WTC11 (cell line): ENCODE results near the gene UBAP1L.

ENCODE experiments used
- ATF2 ChIP-seq: sonication (generic); formaldehyde crosslinking; IDR thresholded peaks from 2 replicates; pipeline ENCODE4 v1.8.1; 2022; ENCODE audit warnings: low read depth, missing genetic modification reagents, borderline replicate concordance
- CBFB ChIP-seq: sonication (generic); formaldehyde crosslinking; IDR thresholded peaks from 2 replicates; pipeline ENCODE4 v1.8.1; 2022; ENCODE audit warnings: mild to moderate bottlenecking, low read depth, missing genetic modification reagents
- EMX1 ChIP-seq: fragments of 250-450 bp; sonication (Bioruptor Pico); IDR thresholded peaks from 2 replicates; pipeline ENCODE4 v1.8.0; 2021; ENCODE audit warnings: mild to moderate bottlenecking
- ESRRA ChIP-seq: sonication (generic); formaldehyde crosslinking; IDR thresholded peaks from 2 replicates; pipeline ENCODE4 v1.8.1; 2022; ENCODE audit warnings: mild to moderate bottlenecking, missing genetic modification reagents, borderline replicate concordance
- KAT7 ChIP-seq: sonication (generic); formaldehyde crosslinking; IDR thresholded peaks from 2 replicates; pipeline ENCODE4 v1.8.1; 2023; ENCODE audit warnings: missing genetic modification reagents, mild to moderate bottlenecking, borderline replicate concordance
- MAX ChIP-seq: sonication (generic); formaldehyde crosslinking; IDR thresholded peaks from 2 replicates; pipeline ENCODE4 v1.8.0; 2022; ENCODE audit warnings: mild to moderate bottlenecking, missing genetic modification reagents
- MYBL2 ChIP-seq: sonication (generic); formaldehyde crosslinking; IDR thresholded peaks from 2 replicates; pipeline ENCODE4 v1.8.1; 2023; ENCODE audit warnings: mild to moderate bottlenecking, moderate library complexity, missing genetic modification reagents
- SP1 ChIP-seq: sonication (generic); formaldehyde crosslinking; conservative IDR thresholded peaks from 2 replicates; pipeline ENCODE4 v1.8.1; 2022; ENCODE audit warnings: missing genetic modification reagents
- ZMAT4 ChIP-seq: fragments of 250-450 bp; sonication (Bioruptor Pico); IDR thresholded peaks from 2 replicates; pipeline ENCODE4 v1.9.0; 2021; ENCODE audit warnings: mild to moderate bottlenecking
- ZNF263 ChIP-seq: sonication (generic); formaldehyde crosslinking; IDR thresholded peaks from 2 replicates; pipeline ENCODE4 v1.8.1; 2022; ENCODE audit warnings: low read depth, mild to moderate bottlenecking, moderate library complexity, missing genetic modification reagents
- TF ChIP-seq, protein P1 (sequence below): fragments of 200-600 bp; IDR thresholded peaks from 2 replicates; pipeline ENCODE4 v1.8.0; 2022; ENCODE audit warnings: antibody characterized with exemption
- TF ChIP-seq, protein P2 (sequence below): sonication (generic); formaldehyde crosslinking; IDR thresholded peaks from 2 replicates; pipeline ENCODE4 v1.8.1; 2023; ENCODE audit warnings: mild to moderate bottlenecking, missing genetic modification reagents, borderline replicate concordance

GRCh38 chr15:65060641-65061397 lies 54.2 kb downstream of the UBAP1L start:
- TF ChIP-seq ZMAT4 (CRISPR knock-in tag), result no peak
- TF ChIP-seq, protein P1, sequence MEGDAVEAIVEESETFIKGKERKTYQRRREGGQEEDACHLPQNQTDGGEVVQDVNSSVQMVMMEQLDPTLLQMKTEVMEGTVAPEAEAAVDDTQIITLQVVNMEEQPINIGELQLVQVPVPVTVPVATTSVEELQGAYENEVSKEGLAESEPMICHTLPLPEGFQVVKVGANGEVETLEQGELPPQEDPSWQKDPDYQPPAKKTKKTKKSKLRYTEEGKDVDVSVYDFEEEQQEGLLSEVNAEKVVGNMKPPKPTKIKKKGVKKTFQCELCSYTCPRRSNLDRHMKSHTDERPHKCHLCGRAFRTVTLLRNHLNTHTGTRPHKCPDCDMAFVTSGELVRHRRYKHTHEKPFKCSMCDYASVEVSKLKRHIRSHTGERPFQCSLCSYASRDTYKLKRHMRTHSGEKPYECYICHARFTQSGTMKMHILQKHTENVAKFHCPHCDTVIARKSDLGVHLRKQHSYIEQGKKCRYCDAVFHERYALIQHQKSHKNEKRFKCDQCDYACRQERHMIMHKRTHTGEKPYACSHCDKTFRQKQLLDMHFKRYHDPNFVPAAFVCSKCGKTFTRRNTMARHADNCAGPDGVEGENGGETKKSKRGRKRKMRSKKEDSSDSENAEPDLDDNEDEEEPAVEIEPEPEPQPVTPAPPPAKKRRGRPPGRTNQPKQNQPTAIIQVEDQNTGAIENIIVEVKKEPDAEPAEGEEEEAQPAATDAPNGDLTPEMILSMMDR, result no peak
- TF ChIP-seq CBFB (CRISPR knock-in tag), result no peak
- TF ChIP-seq MAX, result no peak
- no peak for TF ChIP-seq SP1 (CRISPR knock-in tag)
- TF ChIP-seq ATF2 (CRISPR knock-in tag), result no peak
- no peak for TF ChIP-seq KAT7 (CRISPR knock-in tag)
- TF ChIP-seq ZNF263, result no peak
- no peak for TF ChIP-seq ESRRA (CRISPR knock-in tag)
- TF ChIP-seq, protein P2, sequence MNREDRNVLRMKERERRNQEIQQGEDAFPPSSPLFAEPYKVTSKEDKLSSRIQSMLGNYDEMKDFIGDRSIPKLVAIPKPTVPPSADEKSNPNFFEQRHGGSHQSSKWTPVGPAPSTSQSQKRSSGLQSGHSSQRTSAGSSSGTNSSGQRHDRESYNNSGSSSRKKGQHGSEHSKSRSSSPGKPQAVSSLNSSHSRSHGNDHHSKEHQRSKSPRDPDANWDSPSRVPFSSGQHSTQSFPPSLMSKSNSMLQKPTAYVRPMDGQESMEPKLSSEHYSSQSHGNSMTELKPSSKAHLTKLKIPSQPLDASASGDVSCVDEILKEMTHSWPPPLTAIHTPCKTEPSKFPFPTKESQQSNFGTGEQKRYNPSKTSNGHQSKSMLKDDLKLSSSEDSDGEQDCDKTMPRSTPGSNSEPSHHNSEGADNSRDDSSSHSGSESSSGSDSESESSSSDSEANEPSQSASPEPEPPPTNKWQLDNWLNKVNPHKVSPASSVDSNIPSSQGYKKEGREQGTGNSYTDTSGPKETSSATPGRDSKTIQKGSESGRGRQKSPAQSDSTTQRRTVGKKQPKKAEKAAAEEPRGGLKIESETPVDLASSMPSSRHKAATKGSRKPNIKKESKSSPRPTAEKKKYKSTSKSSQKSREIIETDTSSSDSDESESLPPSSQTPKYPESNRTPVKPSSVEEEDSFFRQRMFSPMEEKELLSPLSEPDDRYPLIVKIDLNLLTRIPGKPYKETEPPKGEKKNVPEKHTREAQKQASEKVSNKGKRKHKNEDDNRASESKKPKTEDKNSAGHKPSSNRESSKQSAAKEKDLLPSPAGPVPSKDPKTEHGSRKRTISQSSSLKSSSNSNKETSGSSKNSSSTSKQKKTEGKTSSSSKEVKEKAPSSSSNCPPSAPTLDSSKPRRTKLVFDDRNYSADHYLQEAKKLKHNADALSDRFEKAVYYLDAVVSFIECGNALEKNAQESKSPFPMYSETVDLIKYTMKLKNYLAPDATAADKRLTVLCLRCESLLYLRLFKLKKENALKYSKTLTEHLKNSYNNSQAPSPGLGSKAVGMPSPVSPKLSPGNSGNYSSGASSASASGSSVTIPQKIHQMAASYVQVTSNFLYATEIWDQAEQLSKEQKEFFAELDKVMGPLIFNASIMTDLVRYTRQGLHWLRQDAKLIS (CRISPR knock-in tag), result no peak
- no peak for TF ChIP-seq EMX1 (CRISPR knock-in tag)
- no peak for TF ChIP-seq MYBL2 (CRISPR knock-in tag)
